Ishikawa (cell line): ENCODE measurements around the gene METTL24.

ENCODE experiments used
- CEBPB ChIP-seq: IDR thresholded peaks from 2 replicates; pipeline ENCODE4 v1.6.1; 2012
- EGR1 ChIP-seq: IDR thresholded peaks from 2 replicates; pipeline ENCODE4 v1.6.1; 2012
- EP300 ChIP-seq: IDR thresholded peaks from 2 replicates; pipeline ENCODE4 v1.6.1; 2012; ENCODE audit warnings: borderline replicate concordance
- MAX ChIP-seq: IDR thresholded peaks from 2 replicates; pipeline ENCODE4 v1.6.1; 2012
- NFIC ChIP-seq: IDR thresholded peaks from 2 replicates; pipeline ENCODE4 v1.6.1; 2012
- RAD21 ChIP-seq: IDR thresholded peaks from 2 replicates; pipeline ENCODE4 v1.6.1; 2012; ENCODE audit warnings: low read depth
- REST ChIP-seq: IDR thresholded peaks from 2 replicates; pipeline ENCODE4 v1.6.1; 2012; ENCODE audit warnings: low read depth, mild to moderate bottlenecking
- TAF1 ChIP-seq: IDR thresholded peaks from 2 replicates; pipeline ENCODE4 v1.6.1; 2012; ENCODE audit warnings: low read depth, mild to moderate bottlenecking
- TEAD4 ChIP-seq: IDR thresholded peaks from 2 replicates; pipeline ENCODE4 v1.6.1; 2012
- USF1 ChIP-seq: IDR thresholded peaks from 2 replicates; pipeline ENCODE4 v1.6.1; 2012
- YY1 ChIP-seq: IDR thresholded peaks from 2 replicates; pipeline ENCODE4 v1.6.1; 2012; ENCODE audit warnings: low read depth
- ZBTB7A ChIP-seq: IDR thresholded peaks from 2 replicates; pipeline ENCODE4 v1.6.1; 2012; ENCODE audit warnings: low read depth

- no peak for TF ChIP-seq RAD21
- TF ChIP-seq USF1, result no peak
- TF ChIP-seq EP300, result no peak
- TF ChIP-seq NFIC, result no peak
- no peak for TF ChIP-seq MAX
- no peak for TF ChIP-seq TEAD4
- TF ChIP-seq YY1, result no peak
- no peak for TF ChIP-seq ZBTB7A
- no peak for TF ChIP-seq EGR1
- no peak for TF ChIP-seq REST
- TF ChIP-seq TAF1, result no peak
- no peak for TF ChIP-seq CEBPB
These were observed 27.3 kb upstream of the METTL24 start for GRCh38 chr6:110385458-110385863.
